Right lobe of liver (tissue), 4 donors: ENCODE results near the gene HCN4.

Experiments
- POLR2A ChIP-seq: fragments of 450-650 bp; IDR thresholded peaks from one replicate; pipeline ENCODE4 v1.6.1; 2017; ENCODE audit warnings: antibody characterized with exemption, mild to moderate bottlenecking
- TF ChIP-seq, protein P1 (sequence below), 4 donors: fragments of 200-600 bp in 3 of 4; fragments of 450-650 bp in 1 of 4; IDR thresholded peaks; one replicate each; pipeline versions ENCODE4 v1.5.1 to v1.8.0; 2016 to 2022; ENCODE audit warnings: antibody characterized with exemption in 4 of 4, mild to moderate bottlenecking in 2 of 4
- donor health status: DM: no; HTN: no; CAD: no.
- donor health status: DM: no; HTN: no; CAD: no.
- donor health status: DM: no; HTN: yes; CAD: no.

GRCh38 chr15:73355612-73356265 lies 13.0 kb downstream of the HCN4 start:
- TF ChIP-seq, protein P1, sequence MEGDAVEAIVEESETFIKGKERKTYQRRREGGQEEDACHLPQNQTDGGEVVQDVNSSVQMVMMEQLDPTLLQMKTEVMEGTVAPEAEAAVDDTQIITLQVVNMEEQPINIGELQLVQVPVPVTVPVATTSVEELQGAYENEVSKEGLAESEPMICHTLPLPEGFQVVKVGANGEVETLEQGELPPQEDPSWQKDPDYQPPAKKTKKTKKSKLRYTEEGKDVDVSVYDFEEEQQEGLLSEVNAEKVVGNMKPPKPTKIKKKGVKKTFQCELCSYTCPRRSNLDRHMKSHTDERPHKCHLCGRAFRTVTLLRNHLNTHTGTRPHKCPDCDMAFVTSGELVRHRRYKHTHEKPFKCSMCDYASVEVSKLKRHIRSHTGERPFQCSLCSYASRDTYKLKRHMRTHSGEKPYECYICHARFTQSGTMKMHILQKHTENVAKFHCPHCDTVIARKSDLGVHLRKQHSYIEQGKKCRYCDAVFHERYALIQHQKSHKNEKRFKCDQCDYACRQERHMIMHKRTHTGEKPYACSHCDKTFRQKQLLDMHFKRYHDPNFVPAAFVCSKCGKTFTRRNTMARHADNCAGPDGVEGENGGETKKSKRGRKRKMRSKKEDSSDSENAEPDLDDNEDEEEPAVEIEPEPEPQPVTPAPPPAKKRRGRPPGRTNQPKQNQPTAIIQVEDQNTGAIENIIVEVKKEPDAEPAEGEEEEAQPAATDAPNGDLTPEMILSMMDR (IDR thresholded peaks at IDR 0.05), result no peak
- no peak for TF ChIP-seq POLR2A
